ENCODE results near the gene CFTR. TPM values are rescaled to one million over a fixed set of nuclear protein-coding genes. Genes with fewer than 3 reads are reported as not detected.

Gene CFTR
- total RNA-seq, 1 experiment from 2014 or later = 0.72 TPM

DNA sequence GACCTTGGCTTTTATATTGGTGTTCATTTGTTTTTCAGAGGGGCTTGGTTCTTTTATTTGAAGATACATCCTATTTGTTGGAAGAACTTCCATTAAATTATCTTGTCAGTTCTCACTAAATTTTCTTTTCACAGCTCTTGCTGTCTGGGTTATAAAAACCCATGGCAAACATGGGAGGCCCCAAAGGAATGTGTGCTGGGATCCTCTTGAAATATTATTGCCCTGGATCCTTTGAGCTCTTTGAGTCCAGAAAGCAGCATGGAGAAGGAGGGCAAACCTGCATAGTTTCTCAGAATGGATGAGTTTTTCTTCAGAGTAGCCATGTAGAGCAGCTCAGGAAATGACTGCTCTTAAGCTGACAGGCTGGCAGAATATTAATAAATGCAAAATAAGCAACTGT, 206.0 kb downstream of the CFTR start (continued):
- TF ChIP-seq TCF7 (CRISPR knock-in tag; IDR thresholded peaks at IDR 0.05; ENCODE audit: low read depth) (no peak), ZNF532 (CRISPR knock-in tag; IDR thresholded peaks at IDR 0.05; ENCODE audit: borderline replicate concordance) (no peak), ZNF425 (CRISPR knock-in tag; conservative IDR thresholded peaks at IDR 0.05) (no peak), HMGXB4 (CRISPR knock-in tag; IDR thresholded peaks at IDR 0.05) (no peak)

DNA sequence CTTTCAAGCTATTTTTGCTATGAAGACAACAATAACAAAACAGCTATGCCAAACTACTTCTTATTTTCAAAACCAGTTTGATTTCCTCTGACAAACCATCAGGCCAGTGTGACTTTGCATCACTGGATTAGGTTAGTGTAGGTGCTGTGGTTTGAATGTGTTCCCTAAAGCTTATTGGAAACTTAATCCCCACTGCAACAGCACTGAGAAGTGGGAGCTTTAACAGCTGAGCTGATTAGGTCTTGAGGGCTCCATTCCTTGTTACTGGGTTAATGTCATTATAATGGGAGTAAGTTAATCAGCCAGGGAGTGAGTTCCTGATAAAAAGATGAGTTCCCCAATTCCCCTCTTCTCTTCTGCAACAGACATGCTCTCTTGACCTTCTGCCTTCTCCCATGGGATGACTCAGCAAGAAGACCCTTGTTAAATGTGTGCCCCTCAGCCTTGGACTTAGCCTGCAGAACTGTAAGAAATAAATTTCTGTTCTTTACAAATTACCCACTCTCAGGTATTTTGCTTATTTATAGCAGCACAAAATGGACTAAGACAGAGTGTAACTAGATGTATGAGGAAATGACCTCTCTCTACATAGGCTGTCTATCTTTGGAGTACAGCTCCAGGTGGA, 206.6 kb downstream of the CFTR start:
- DNase-seq (ENCODE audit: low spot score) = no peak
- ChIA-PET CTCF (interaction anchor here (1.2 to 1.4 kb wide), 2 partner anchors 12 to 17 kb away, joined by 3 read pairs; no protein-coding TSS in a partner anchor), POLR2A (interaction anchor here (0.7 kb wide), 1 partner anchor 57 kb away, joined by 3 read pairs; no protein-coding TSS in a partner anchor)
- Mint-ChIP-seq H3K4me1 (peaks cover 21% of the 10 kb centered on the region), H3K4me3 (no peak overlapping the region), H3K36me3 (no peaks in the 10 kb centered on the region), H3K9me3 (no peaks in the 10 kb centered on the region), H3K27me3 (ENCODE audit: low read depth) (no peaks in the 10 kb centered on the region), H3K27ac (no peak overlapping the region)
- TF ChIP-seq SOX15 (CRISPR knock-in tag; IDR thresholded peaks at IDR 0.05) (no peak), NR1H2 (CRISPR knock-in tag; IDR thresholded peaks at IDR 0.05) (no peak), CREB1 (CRISPR knock-in tag; IDR thresholded peaks at IDR 0.05) (no peak), JUN (CRISPR knock-in tag; IDR thresholded peaks at IDR 0.05) (no peak), JAZF1 (CRISPR knock-in tag; IDR thresholded peaks at IDR 0.05) (no peak), ATF2 (CRISPR knock-in tag; IDR thresholded peaks at IDR 0.05; ENCODE audit: borderline replicate concordance, low read depth) (no peak), IRF1 (CRISPR knock-in tag; IDR thresholded peaks at IDR 0.05) (no peak), ATF3 (CRISPR knock-in tag; conservative IDR thresholded peaks at IDR 0.05) (no peak)
- ATAC-seq = no peak
